Left colon (tissue), 2 donors: ENCODE measurements around the gene EEF2. TPM values are rescaled to one million over a fixed set of nuclear protein-coding genes. Genes with fewer than 3 reads are reported as not detected.

ENCODE experiments used
- ATAC-seq: fragments of 200-7000 bp; cut with Tn5 transposase; one replicate; pipeline ENCODE4 v1.9.1; 2020; ENCODE audit warnings: mild to moderate bottlenecking, moderate library complexity
- DNase-seq, 2 donors: peaks; one replicate each; pipeline ENCODE4 v3.0.0-alpha.2; 2020
- intact Hi-C, 2 donors: fragments of 100-400 bp; cut with DNase I in 1 of 2; cut with micrococcal nuclease in 1 of 2; formaldehyde crosslinking; loops; one replicate each; pipeline versions ENCODE4 v1.11.2 to v1.14.0; 2022; cut with DNase I, micrococcal nuclease
- long read RNA-seq: library from polyadenylated mRNA; unstranded; transcript quantifications from one replicate; pipeline ENCODE4 v2.0.0, GENCODE V29; 2021
- total RNA-seq, 2 donors: library from RNA; stranded (reverse); fragmentation: NEBNext Ultra II Directional; extraction: Animal tissue kit (Norgen Biotek cat#: 25700); gene quantifications; one replicate each; pipeline ENCODE4 v1.2.1, GENCODE V29; 2021
- donor health status: DM: no; HTN: no; CAD: no.
- donor health status: DM: yes; HTN: yes; CAD: no.

Gene EEF2
- 1,000 to 10,000 TPM; 1,955 to 2,053 TPM for total RNA-seq
- long read RNA-seq, transcript EEF2-201 (15 exons, 3,164 nt): major isoform, 278 of 492 reads
- long read RNA-seq, partial matches to known transcripts: 207 of 492 reads
- long read RNA-seq, other reads (novel, unspliced or antisense): 6 of 492 reads

GRCh38 chr19:3984908-3985642, at the start of gene EEF2:
EEF2 (minus strand) TSS chr19:3985463; CDS start chr19:3985380, 83 bp downstream.
- DNase-seq (peak; percentile 86 to 93), ATAC-seq (peak; percentile 64)
- intact Hi-C loops: loop anchor here in 1 of 2 donors (10.0 kb wide), 1 partner anchor 220 kb away; no protein-coding TSS in a partner anchor

GRCh38 chr19:4034048-4035017, 49.1 kb upstream of the EEF2 start:
- intact Hi-C loops: no loop called here
- ATAC-seq (peak; percentile 2), DNase-seq (no peak)

GRCh38 chr19:4033028-4033956, 48.0 kb upstream of the EEF2 start:
- intact Hi-C loops: no loop called here
- ATAC-seq (no peak), DNase-seq (no peak)

- no peak for ATAC-seq
- intact Hi-C loops: no loop called here
- no peak for DNase-seq
Measured at GRCh38 chr19:4032436-4032835, 47.2 kb upstream of the EEF2 start.

- ATAC-seq: no peak
- no peak for DNase-seq
- intact Hi-C loops: no loop called here
Measured at GRCh38 chr19:4031420-4031819, 46.2 kb upstream of the EEF2 start.

- intact Hi-C loops: no loop called here
- DNase-seq (no peak), ATAC-seq (no peak)
Measured at GRCh38 chr19:4030981-4031380, 45.7 kb upstream of the EEF2 start.

- ATAC-seq (no peak), DNase-seq (no peak)
- intact Hi-C loops: no loop called here
Measured at GRCh38 chr19:4030552-4030951, 45.3 kb upstream of the EEF2 start.

GRCh38 chr19:4029247-4029614, 44.0 kb upstream of the EEF2 start:
- ATAC-seq: no peak
- intact Hi-C loops: no loop called here
- no peak for DNase-seq

- DNase-seq (no peak), ATAC-seq (no peak)
- intact Hi-C loops: no loop called here
Measured at GRCh38 chr19:4028334-4029246, 43.3 kb upstream of the EEF2 start.

- intact Hi-C loops: no loop called here
- ATAC-seq (no peak), DNase-seq (no peak)
Measured at GRCh38 chr19:4027146-4027545, 41.9 kb upstream of the EEF2 start.

GRCh38 chr19:4025317-4025716, 40.1 kb upstream of the EEF2 start:
- DNase-seq: no peak
- intact Hi-C loops: no loop called here
- ATAC-seq: peak; percentile 10

- DNase-seq (no peak), ATAC-seq (no peak)
- intact Hi-C loops: no loop called here
Measured at GRCh38 chr19:4023600-4024398, 38.5 kb upstream of the EEF2 start.

GRCh38 chr19:4019578-4019977, 34.3 kb upstream of the EEF2 start:
- no peak for DNase-seq
- intact Hi-C loops: no loop called here
- peak; percentile 48 for ATAC-seq

- DNase-seq (no peak), ATAC-seq (peak; percentile 2)
- intact Hi-C loops: no loop called here
Measured at GRCh38 chr19:4018775-4019504, 33.7 kb upstream of the EEF2 start.

- intact Hi-C loops: no loop called here
- no peak for DNase-seq
- ATAC-seq: no peak
Measured at GRCh38 chr19:4018140-4018613, 32.9 kb upstream of the EEF2 start.
